HG03135 (cell line): ENCODE data around the gene RBM6.
"Not testable (repeated sequence)": the region's sequence is repeated elsewhere in the genome, so short reads cannot be mapped to it uniquely, and the experiment has no call there.

Source experiments
- ATAC-seq: cut with Tn5 transposase; IDR thresholded peaks from one replicate; pipeline ENCODE4 v1.9.1; 2021; ENCODE audit warnings: mild to moderate bottlenecking, moderate library complexity; ENCODE audit not compliant: unreplicated experiment

RBM6 gene

GRCh38 chr3:50084951-50085350, 145.0 kb downstream of the RBM6 start:
- not testable (repeated sequence) for ATAC-seq

- ATAC-seq, result peak; percentile 98
Observed at GRCh38 chr3:50088725-50089608, 149.0 kb downstream of the RBM6 start, which contains the start of gene RBM5. Gene RBM5, plus strand, starts transcription at chr3:50088919. Its CDS starts 1,516 bp downstream, at chr3:50090435.

GRCh38 chr3:50089609-50089945, 149.6 kb downstream of the RBM6 start:
- ATAC-seq, result peak; percentile 9

- ATAC-seq, result no peak
Observed at GRCh38 chr3:50090984-50091383, 151.0 kb downstream of the RBM6 start.

- no peak for ATAC-seq
Observed at GRCh38 chr3:50095352-50095998, 155.5 kb downstream of the RBM6 start.

GRCh38 chr3:50100386-50100785, 160.4 kb downstream of the RBM6 start:
- ATAC-seq, result no peak

GRCh38 chr3:50100956-50101845, 161.3 kb downstream of the RBM6 start:
- ATAC-seq, result no peak

- no peak for ATAC-seq
Observed at GRCh38 chr3:50102558-50102957, 162.6 kb downstream of the RBM6 start.

GRCh38 chr3:50111757-50112156, 171.8 kb downstream of the RBM6 start:
- ATAC-seq, result no peak

- ATAC-seq, result no peak
Observed at GRCh38 chr3:50112462-50112861, 172.5 kb downstream of the RBM6 start.

- ATAC-seq, result no peak
Observed at GRCh38 chr3:50117120-50117519, 177.2 kb downstream of the RBM6 start.

- no peak for ATAC-seq
Observed at GRCh38 chr3:50118237-50118636, 178.3 kb downstream of the RBM6 start.

- ATAC-seq, result no peak
Observed at GRCh38 chr3:50119786-50120185, 179.8 kb downstream of the RBM6 start.

- ATAC-seq, result no peak
Observed at GRCh38 chr3:50120364-50121071, 180.6 kb downstream of the RBM6 start.

- no peak for ATAC-seq
Observed at GRCh38 chr3:50121072-50122032, 181.4 kb downstream of the RBM6 start.

GRCh38 chr3:50122071-50122470, 182.1 kb downstream of the RBM6 start:
- no peak for ATAC-seq

- no peak for ATAC-seq
Observed at GRCh38 chr3:50122661-50123391, 182.9 kb downstream of the RBM6 start.

- ATAC-seq, result no peak
Observed at GRCh38 chr3:50123394-50124051, 183.6 kb downstream of the RBM6 start.
